SK-N-SH (cell line): ENCODE results near the gene TPD52L1.

Source experiments
- CHD2 ChIP-seq: fragments of 150-350 bp; IDR thresholded peaks from 2 replicates; pipeline ENCODE4 v1.6.1; 2018; ENCODE audit warnings: low read length; ENCODE audit not compliant: partially characterized antibody
- JUND ChIP-seq: IDR thresholded peaks from 2 replicates; pipeline ENCODE4 v1.4.0; 2012
- MXI1 ChIP-seq: IDR thresholded peaks from 2 replicates; pipeline ENCODE4 v1.6.1; 2012; ENCODE audit warnings: mild to moderate bottlenecking, low read depth, low read length, improper control_type of control experiment
- NFIC ChIP-seq: IDR thresholded peaks from 2 replicates; pipeline ENCODE4 v1.4.0; 2012; ENCODE audit warnings: borderline replicate concordance
- POLR2AphosphoS5 ChIP-seq: IDR thresholded peaks from 2 replicates; pipeline ENCODE4 v1.6.1; 2012; ENCODE audit warnings: low read depth, low read length
- TAF1 ChIP-seq: IDR thresholded peaks from 2 replicates; pipeline ENCODE4 v1.6.1; 2012; ENCODE audit warnings: low read depth, mild to moderate bottlenecking, low read length, moderate library complexity, borderline replicate concordance
- TF ChIP-seq, protein P1 (sequence below): IDR thresholded peaks from 2 replicates; pipeline ENCODE4 v1.6.1; 2012; ENCODE audit warnings: mild to moderate bottlenecking, low read depth, low read length, moderate library complexity
- TF ChIP-seq, protein P2 (sequence below): IDR thresholded peaks from 2 replicates; pipeline ENCODE4 v1.4.0; 2012; ENCODE audit warnings: low read depth, borderline replicate concordance
- TF ChIP-seq, protein P3 (sequence below): fragments of 200-600 bp; sonication (generic); IDR thresholded peaks from 2 replicates; pipeline ENCODE4 v1.6.1; 2017; ENCODE audit warnings: antibody characterized with exemption, mild to moderate bottlenecking, moderate library complexity
- TF ChIP-seq, protein P4 (sequence below): fragments of 150-350 bp; IDR thresholded peaks from 2 replicates; pipeline ENCODE4 v1.6.1; 2017; ENCODE audit warnings: antibody characterized with exemption, low read length, low read depth, borderline replicate concordance

DNA sequence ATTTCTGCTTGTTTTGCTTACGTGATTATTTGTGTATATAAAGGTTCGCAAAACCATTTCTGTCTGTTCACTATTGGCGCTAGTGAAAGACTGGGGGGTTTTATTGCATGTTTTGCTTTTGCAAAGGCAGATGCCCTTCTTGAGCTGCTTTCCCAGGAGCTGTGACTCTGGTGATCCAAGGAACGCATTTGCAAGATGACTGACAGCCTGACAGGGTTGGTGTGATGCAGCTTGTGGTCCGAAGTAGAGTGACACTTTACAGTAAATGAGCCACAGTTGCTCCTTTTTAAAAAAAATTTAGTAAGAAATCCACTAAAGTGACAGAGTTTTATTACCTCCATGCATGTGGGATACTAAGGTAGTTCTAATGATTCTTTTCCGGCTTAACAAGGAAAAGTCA lies 73.7 kb downstream of the TPD52L1 start:
- TF ChIP-seq, protein P1, sequence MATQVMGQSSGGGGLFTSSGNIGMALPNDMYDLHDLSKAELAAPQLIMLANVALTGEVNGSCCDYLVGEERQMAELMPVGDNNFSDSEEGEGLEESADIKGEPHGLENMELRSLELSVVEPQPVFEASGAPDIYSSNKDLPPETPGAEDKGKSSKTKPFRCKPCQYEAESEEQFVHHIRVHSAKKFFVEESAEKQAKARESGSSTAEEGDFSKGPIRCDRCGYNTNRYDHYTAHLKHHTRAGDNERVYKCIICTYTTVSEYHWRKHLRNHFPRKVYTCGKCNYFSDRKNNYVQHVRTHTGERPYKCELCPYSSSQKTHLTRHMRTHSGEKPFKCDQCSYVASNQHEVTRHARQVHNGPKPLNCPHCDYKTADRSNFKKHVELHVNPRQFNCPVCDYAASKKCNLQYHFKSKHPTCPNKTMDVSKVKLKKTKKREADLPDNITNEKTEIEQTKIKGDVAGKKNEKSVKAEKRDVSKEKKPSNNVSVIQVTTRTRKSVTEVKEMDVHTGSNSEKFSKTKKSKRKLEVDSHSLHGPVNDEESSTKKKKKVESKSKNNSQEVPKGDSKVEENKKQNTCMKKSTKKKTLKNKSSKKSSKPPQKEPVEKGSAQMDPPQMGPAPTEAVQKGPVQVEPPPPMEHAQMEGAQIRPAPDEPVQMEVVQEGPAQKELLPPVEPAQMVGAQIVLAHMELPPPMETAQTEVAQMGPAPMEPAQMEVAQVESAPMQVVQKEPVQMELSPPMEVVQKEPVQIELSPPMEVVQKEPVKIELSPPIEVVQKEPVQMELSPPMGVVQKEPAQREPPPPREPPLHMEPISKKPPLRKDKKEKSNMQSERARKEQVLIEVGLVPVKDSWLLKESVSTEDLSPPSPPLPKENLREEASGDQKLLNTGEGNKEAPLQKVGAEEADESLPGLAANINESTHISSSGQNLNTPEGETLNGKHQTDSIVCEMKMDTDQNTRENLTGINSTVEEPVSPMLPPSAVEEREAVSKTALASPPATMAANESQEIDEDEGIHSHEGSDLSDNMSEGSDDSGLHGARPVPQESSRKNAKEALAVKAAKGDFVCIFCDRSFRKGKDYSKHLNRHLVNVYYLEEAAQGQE: no peak
- TF ChIP-seq MXI1 (no peak), CHD2 (no peak), NFIC (no peak), TAF1 (no peak), JUND (no peak), POLR2AphosphoS5 (no peak)
- TF ChIP-seq, protein P2, sequence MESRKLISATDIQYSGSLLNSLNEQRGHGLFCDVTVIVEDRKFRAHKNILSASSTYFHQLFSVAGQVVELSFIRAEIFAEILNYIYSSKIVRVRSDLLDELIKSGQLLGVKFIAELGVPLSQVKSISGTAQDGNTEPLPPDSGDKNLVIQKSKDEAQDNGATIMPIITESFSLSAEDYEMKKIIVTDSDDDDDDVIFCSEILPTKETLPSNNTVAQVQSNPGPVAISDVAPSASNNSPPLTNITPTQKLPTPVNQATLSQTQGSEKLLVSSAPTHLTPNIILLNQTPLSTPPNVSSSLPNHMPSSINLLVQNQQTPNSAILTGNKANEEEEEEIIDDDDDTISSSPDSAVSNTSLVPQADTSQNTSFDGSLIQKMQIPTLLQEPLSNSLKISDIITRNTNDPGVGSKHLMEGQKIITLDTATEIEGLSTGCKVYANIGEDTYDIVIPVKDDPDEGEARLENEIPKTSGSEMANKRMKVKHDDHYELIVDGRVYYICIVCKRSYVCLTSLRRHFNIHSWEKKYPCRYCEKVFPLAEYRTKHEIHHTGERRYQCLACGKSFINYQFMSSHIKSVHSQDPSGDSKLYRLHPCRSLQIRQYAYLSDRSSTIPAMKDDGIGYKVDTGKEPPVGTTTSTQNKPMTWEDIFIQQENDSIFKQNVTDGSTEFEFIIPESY: no peak
- TF ChIP-seq, protein P3, sequence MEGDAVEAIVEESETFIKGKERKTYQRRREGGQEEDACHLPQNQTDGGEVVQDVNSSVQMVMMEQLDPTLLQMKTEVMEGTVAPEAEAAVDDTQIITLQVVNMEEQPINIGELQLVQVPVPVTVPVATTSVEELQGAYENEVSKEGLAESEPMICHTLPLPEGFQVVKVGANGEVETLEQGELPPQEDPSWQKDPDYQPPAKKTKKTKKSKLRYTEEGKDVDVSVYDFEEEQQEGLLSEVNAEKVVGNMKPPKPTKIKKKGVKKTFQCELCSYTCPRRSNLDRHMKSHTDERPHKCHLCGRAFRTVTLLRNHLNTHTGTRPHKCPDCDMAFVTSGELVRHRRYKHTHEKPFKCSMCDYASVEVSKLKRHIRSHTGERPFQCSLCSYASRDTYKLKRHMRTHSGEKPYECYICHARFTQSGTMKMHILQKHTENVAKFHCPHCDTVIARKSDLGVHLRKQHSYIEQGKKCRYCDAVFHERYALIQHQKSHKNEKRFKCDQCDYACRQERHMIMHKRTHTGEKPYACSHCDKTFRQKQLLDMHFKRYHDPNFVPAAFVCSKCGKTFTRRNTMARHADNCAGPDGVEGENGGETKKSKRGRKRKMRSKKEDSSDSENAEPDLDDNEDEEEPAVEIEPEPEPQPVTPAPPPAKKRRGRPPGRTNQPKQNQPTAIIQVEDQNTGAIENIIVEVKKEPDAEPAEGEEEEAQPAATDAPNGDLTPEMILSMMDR: no peak
- TF ChIP-seq, protein P4, sequence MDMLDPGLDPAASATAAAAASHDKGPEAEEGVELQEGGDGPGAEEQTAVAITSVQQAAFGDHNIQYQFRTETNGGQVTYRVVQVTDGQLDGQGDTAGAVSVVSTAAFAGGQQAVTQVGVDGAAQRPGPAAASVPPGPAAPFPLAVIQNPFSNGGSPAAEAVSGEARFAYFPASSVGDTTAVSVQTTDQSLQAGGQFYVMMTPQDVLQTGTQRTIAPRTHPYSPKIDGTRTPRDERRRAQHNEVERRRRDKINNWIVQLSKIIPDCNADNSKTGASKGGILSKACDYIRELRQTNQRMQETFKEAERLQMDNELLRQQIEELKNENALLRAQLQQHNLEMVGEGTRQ: no peak
